ENCODE results near the gene FBXO17. TPM values are rescaled to one million over a fixed set of nuclear protein-coding genes. Genes with fewer than 3 reads are reported as not detected.

FBXO17 gene
- polyA plus RNA-seq, 2 donors = 5.4 to 6.1 TPM

- no peaks in the 10 kb centered on the region for H3K9me3 ChIP-seq (ENCODE audit: control insufficient read depth in 2 of 2, insufficient read depth in 1 of 2, low read depth in 1 of 2, low read length in 1 of 2)
- H3K27ac ChIP-seq (ENCODE audit: low read depth in 2 of 2, low read length in 1 of 2) = no peak overlapping the region
- peaks cover 0 to 2% of the 10 kb centered on the region in 2 donors for H3K4me1 ChIP-seq (ENCODE audit: control insufficient read depth in 2 of 2, insufficient read depth in 2 of 2, low read length in 1 of 2)
- 76 to 82% methylated on average over 14 of the region's 14 CpGs for whole genome bisulfite sequencing, 2 donors
- H3K36me3 ChIP-seq (ENCODE audit: control insufficient read depth in 2 of 2, insufficient read depth in 2 of 2, low read length in 1 of 2) = peaks cover 4 to 19% of the 10 kb centered on the region in 2 donors
- no peaks in the 10 kb centered on the region for H3K27me3 ChIP-seq (ENCODE audit: control insufficient read depth in 1 of 2, insufficient read depth in 2 of 2, low read length in 2 of 2)
- no peak overlapping the region for H3K4me3 ChIP-seq (ENCODE audit: low read depth in 1 of 2, low read length in 2 of 2)
Measured at GRCh38 chr19:38920602-38921419, 54.7 kb downstream of the FBXO17 start.

GRCh38 chr19:38919837-38920601, 55.5 kb downstream of the FBXO17 start:
- peaks cover 7 to 20% of the 10 kb centered on the region in 2 donors for H3K36me3 ChIP-seq (ENCODE audit: control insufficient read depth in 2 of 2, insufficient read depth in 2 of 2, low read length in 1 of 2)
- no peak overlapping the region for H3K27ac ChIP-seq (ENCODE audit: low read depth in 2 of 2, low read length in 1 of 2)
- peaks cover 0 to 2% of the 10 kb centered on the region in 2 donors for H3K4me1 ChIP-seq (ENCODE audit: control insufficient read depth in 2 of 2, insufficient read depth in 2 of 2, low read length in 1 of 2)
- H3K4me3 ChIP-seq (ENCODE audit: low read depth in 1 of 2, low read length in 2 of 2) = no peak overlapping the region
- no peaks in the 10 kb centered on the region for H3K27me3 ChIP-seq (ENCODE audit: control insufficient read depth in 1 of 2, insufficient read depth in 2 of 2, low read length in 2 of 2)
- 60 to 69% methylated on average over 21 of the region's 21 CpGs for WGBS, 2 donors
- H3K9me3 ChIP-seq (ENCODE audit: control insufficient read depth in 2 of 2, insufficient read depth in 1 of 2, low read depth in 1 of 2, low read length in 1 of 2) = no peaks in the 10 kb centered on the region

- Histone ChIP-seq H3K27me3 (ENCODE audit: control insufficient read depth in 1 of 2, insufficient read depth in 2 of 2, low read length in 2 of 2) (no peaks in the 10 kb centered on the region), H3K9me3 (ENCODE audit: control insufficient read depth in 2 of 2, insufficient read depth in 1 of 2, low read depth in 1 of 2, low read length in 1 of 2) (no peaks in the 10 kb centered on the region), H3K4me1 (ENCODE audit: control insufficient read depth in 2 of 2, insufficient read depth in 2 of 2, low read length in 1 of 2) (peaks cover 0 to 2% of the 10 kb centered on the region in 2 donors), H3K4me3 (ENCODE audit: low read depth in 1 of 2, low read length in 2 of 2) (no peak overlapping the region), H3K36me3 (ENCODE audit: control insufficient read depth in 2 of 2, insufficient read depth in 2 of 2, low read length in 1 of 2) (peaks cover 3 to 13% of the 10 kb centered on the region in 2 donors), H3K27ac (ENCODE audit: low read depth in 2 of 2, low read length in 1 of 2) (no peak overlapping the region)
- WGBS, 2 donors = 86 to 88% methylated on average over 10 of the region's 10 CpGs
Measured at GRCh38 chr19:38918526-38918925, 57.0 kb downstream of the FBXO17 start.

GRCh38 chr19:38917921-38918491, 57.5 kb downstream of the FBXO17 start:
- no peaks in the 10 kb centered on the region for H3K9me3 ChIP-seq (ENCODE audit: control insufficient read depth in 2 of 2, insufficient read depth in 1 of 2, low read depth in 1 of 2, low read length in 1 of 2)
- peaks cover 0 to 2% of the 10 kb centered on the region in 2 donors for H3K4me1 ChIP-seq (ENCODE audit: control insufficient read depth in 2 of 2, insufficient read depth in 2 of 2, low read length in 1 of 2)
- no peak overlapping the region for H3K27ac ChIP-seq (ENCODE audit: low read depth in 2 of 2, low read length in 1 of 2)
- H3K4me3 ChIP-seq (ENCODE audit: low read depth in 1 of 2, low read length in 2 of 2) = no peak overlapping the region
- 65 to 70% methylated on average over 13 of the region's 13 CpGs for WGBS, 2 donors
- H3K27me3 ChIP-seq (ENCODE audit: control insufficient read depth in 1 of 2, insufficient read depth in 2 of 2, low read length in 2 of 2) = no peaks in the 10 kb centered on the region
- peaks cover 3 to 13% of the 10 kb centered on the region in 2 donors for H3K36me3 ChIP-seq (ENCODE audit: control insufficient read depth in 2 of 2, insufficient read depth in 2 of 2, low read length in 1 of 2)

GRCh38 chr19:38917516-38917915, 58.0 kb downstream of the FBXO17 start:
- Histone ChIP-seq H3K27me3 (ENCODE audit: control insufficient read depth in 1 of 2, insufficient read depth in 2 of 2, low read length in 2 of 2) (no peaks in the 10 kb centered on the region), H3K4me3 (ENCODE audit: low read depth in 1 of 2, low read length in 2 of 2) (no peak overlapping the region)
- 83% methylated on average over 9 of the region's 9 CpGs for WGBS, 2 donors

GRCh38 chr19:38915329-38916321, 59.9 kb downstream of the FBXO17 start:
- peaks cover 2% of the 10 kb centered on the region in 2 donors for H3K4me1 ChIP-seq (ENCODE audit: control insufficient read depth in 2 of 2, insufficient read depth in 2 of 2, low read length in 1 of 2)
- H3K27me3 ChIP-seq (ENCODE audit: control insufficient read depth in 1 of 2, insufficient read depth in 2 of 2, low read length in 2 of 2) = no peaks in the 10 kb centered on the region
- H3K9me3 ChIP-seq (ENCODE audit: control insufficient read depth in 2 of 2, insufficient read depth in 1 of 2, low read depth in 1 of 2, low read length in 1 of 2) = no peaks in the 10 kb centered on the region
- no peak overlapping the region for H3K4me3 ChIP-seq (ENCODE audit: low read depth in 1 of 2, low read length in 2 of 2)
- H3K36me3 ChIP-seq (ENCODE audit: control insufficient read depth in 2 of 2, insufficient read depth in 2 of 2, low read length in 1 of 2) = peaks cover 3 to 8% of the 10 kb centered on the region in 2 donors
- WGBS, 2 donors = 89 to 92% methylated on average over 44 of the region's 44 CpGs
- H3K27ac ChIP-seq (ENCODE audit: low read depth in 2 of 2, low read length in 1 of 2) = no peak overlapping the region

More at GRCh38 chr19:38917516-38917915, 58.0 kb downstream of the FBXO17 start:
- H3K27ac ChIP-seq (ENCODE audit: low read depth in 2 of 2, low read length in 1 of 2) = no peak overlapping the region
- H3K36me3 ChIP-seq (ENCODE audit: control insufficient read depth in 2 of 2, insufficient read depth in 2 of 2, low read length in 1 of 2) = peaks cover 3 to 13% of the 10 kb centered on the region in 2 donors
- H3K9me3 ChIP-seq (ENCODE audit: control insufficient read depth in 2 of 2, insufficient read depth in 1 of 2, low read depth in 1 of 2, low read length in 1 of 2) = no peaks in the 10 kb centered on the region
- peaks cover 0 to 2% of the 10 kb centered on the region in 2 donors for H3K4me1 ChIP-seq (ENCODE audit: control insufficient read depth in 2 of 2, insufficient read depth in 2 of 2, low read length in 1 of 2)

GRCh38 chr19:38913958-38914357, 61.6 kb downstream of the FBXO17 start:
- WGBS, 2 donors = 92 to 96% methylated on average over 8 of the region's 8 CpGs
- Histone ChIP-seq H3K36me3 (ENCODE audit: control insufficient read depth in 2 of 2, insufficient read depth in 2 of 2, low read length in 1 of 2) (peaks cover 3 to 11% of the 10 kb centered on the region in 2 donors), H3K4me3 (ENCODE audit: low read depth in 1 of 2, low read length in 2 of 2) (no peak overlapping the region), H3K4me1 (ENCODE audit: control insufficient read depth in 2 of 2, insufficient read depth in 2 of 2, low read length in 1 of 2) (peaks cover 2% of the 10 kb centered on the region in 2 donors), H3K27me3 (ENCODE audit: control insufficient read depth in 1 of 2, insufficient read depth in 2 of 2, low read length in 2 of 2) (no peaks in the 10 kb centered on the region), H3K27ac (ENCODE audit: low read depth in 2 of 2, low read length in 1 of 2) (no peak overlapping the region), H3K9me3 (ENCODE audit: control insufficient read depth in 2 of 2, insufficient read depth in 1 of 2, low read depth in 1 of 2, low read length in 1 of 2) (no peaks in the 10 kb centered on the region)

- Histone ChIP-seq H3K36me3 (ENCODE audit: control insufficient read depth in 2 of 2, insufficient read depth in 2 of 2, low read length in 1 of 2) (peaks cover 3 to 16% of the 10 kb centered on the region in 2 donors), H3K4me1 (ENCODE audit: control insufficient read depth in 2 of 2, insufficient read depth in 2 of 2, low read length in 1 of 2) (peaks cover 0 to 2% of the 10 kb centered on the region in 2 donors), H3K4me3 (ENCODE audit: low read depth in 1 of 2, low read length in 2 of 2) (no peak overlapping the region), H3K27me3 (ENCODE audit: control insufficient read depth in 1 of 2, insufficient read depth in 2 of 2, low read length in 2 of 2) (no peaks in the 10 kb centered on the region), H3K27ac (ENCODE audit: low read depth in 2 of 2, low read length in 1 of 2) (no peak overlapping the region), H3K9me3 (ENCODE audit: control insufficient read depth in 2 of 2, insufficient read depth in 1 of 2, low read depth in 1 of 2, low read length in 1 of 2) (no peaks in the 10 kb centered on the region)
- WGBS, 2 donors = 71 to 73% methylated on average over 12 of the region's 12 CpGs
Measured at GRCh38 chr19:38912600-38913514, 62.7 kb downstream of the FBXO17 start.

Measured in esophagus (tissue), 2 donors.